Pulmonary artery endothelial cell (primary cell): ENCODE results near the gene STON2. TPM values are rescaled to one million over a fixed set of nuclear protein-coding genes. Genes with fewer than 3 reads are reported as not detected.
"Not testable (repeated sequence)": the region's sequence is repeated elsewhere in the genome, so short reads cannot be mapped to it uniquely, and the experiment has no call there.

Experiments
- DNase-seq: peaks from one replicate; pipeline ENCODE4 v3.0.0-alpha.2; 2011; ENCODE audit warnings: low read depth, low spot score
- total RNA-seq: library from RNA; depleted of rRNA; stranded (reverse); fragments of >200 nt; gene quantifications from 2 replicates; pipeline ENCODE4 v1.2.3, GENCODE V29; 2014

Gene STON2
- total RNA-seq, result 0.11 and 0.13 TPM in 2 replicates

- no peak for DNase-seq
Measured at GRCh38 chr14:81400202-81400678, at the start of gene STON2. Gene STON2, minus strand, starts transcription at chr14:81400324. Its CDS starts 1,942 bp downstream, at chr14:81398382.

- DNase-seq, result no peak
Measured at GRCh38 chr14:81449576-81449975, 49.5 kb upstream of the STON2 start.

GRCh38 chr14:81449114-81449513, 49.0 kb upstream of the STON2 start:
- DNase-seq, result no peak

GRCh38 chr14:81447021-81447764, 47.1 kb upstream of the STON2 start:
- DNase-seq, result no peak

GRCh38 chr14:81446279-81447007, 46.3 kb upstream of the STON2 start:
- no peak for DNase-seq

- DNase-seq, result no peak
Measured at GRCh38 chr14:81441626-81442134, 41.6 kb upstream of the STON2 start.

GRCh38 chr14:81440041-81440440, 39.9 kb upstream of the STON2 start:
- no peak for DNase-seq

GRCh38 chr14:81437244-81437643, 37.1 kb upstream of the STON2 start:
- DNase-seq, result no peak

- DNase-seq, result no peak
Measured at GRCh38 chr14:81436296-81437138, 36.4 kb upstream of the STON2 start.

- DNase-seq, result no peak
Measured at GRCh38 chr14:81435391-81436295, 35.5 kb upstream of the STON2 start.

- no peak for DNase-seq
Measured at GRCh38 chr14:81435048-81435390, 34.9 kb upstream of the STON2 start.

GRCh38 chr14:81434230-81434629, 34.1 kb upstream of the STON2 start:
- no peak for DNase-seq

- DNase-seq, result no peak
Measured at GRCh38 chr14:81433378-81433777, 33.3 kb upstream of the STON2 start.

GRCh38 chr14:81432219-81432661, 32.1 kb upstream of the STON2 start:
- DNase-seq, result no peak

- DNase-seq, result no peak
Measured at GRCh38 chr14:81430235-81430634, 30.1 kb upstream of the STON2 start.

- DNase-seq, result not testable (repeated sequence)
Measured at GRCh38 chr14:81429749-81430148, 29.6 kb upstream of the STON2 start.

GRCh38 chr14:81429028-81429427, 28.9 kb upstream of the STON2 start:
- DNase-seq, result no peak

GRCh38 chr14:81427348-81428058, 27.4 kb upstream of the STON2 start:
- DNase-seq, result no peak

GRCh38 chr14:81423504-81423903, 23.4 kb upstream of the STON2 start:
- DNase-seq, result no peak
